C4-2B (cell line): ENCODE results near the gene CYLC2.

Source experiments
- CTCF ChIP-seq: fragments of 450-650 bp; conservative IDR thresholded peaks from 2 replicates; pipeline ENCODE4 v1.5.1; 2017; ENCODE audit warnings: mild to moderate bottlenecking
- ZFX ChIP-seq: fragments of 450-650 bp; IDR thresholded peaks from 2 replicates; pipeline ENCODE4 v1.6.1; 2017

DNA sequence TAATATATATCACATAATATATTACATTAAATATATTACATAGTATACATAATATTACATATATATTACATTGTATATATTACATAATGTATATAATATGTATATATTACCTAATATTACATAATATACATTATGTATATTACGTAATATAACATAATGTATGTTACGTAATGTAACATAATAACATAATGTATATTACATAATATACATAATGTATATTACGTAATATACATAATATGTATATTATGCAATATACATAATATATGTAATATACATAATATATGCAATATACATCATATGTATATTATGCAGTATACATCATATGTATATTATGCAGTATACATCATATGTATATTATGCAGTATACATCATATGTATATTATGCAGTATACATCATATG, 19.1 kb downstream of the CYLC2 start:
- TF ChIP-seq CTCF, result no peak
- TF ChIP-seq ZFX, result no peak
